DMS 273 (cell line): ENCODE data around the gene POLRMT.

Experiments
- DNase-seq: peaks from one replicate; lab custom pipeline; 2025; ENCODE audit not compliant: unreplicated experiment; lab: John Stamatoyannopoulos, UW

The POLRMT gene

DNA sequence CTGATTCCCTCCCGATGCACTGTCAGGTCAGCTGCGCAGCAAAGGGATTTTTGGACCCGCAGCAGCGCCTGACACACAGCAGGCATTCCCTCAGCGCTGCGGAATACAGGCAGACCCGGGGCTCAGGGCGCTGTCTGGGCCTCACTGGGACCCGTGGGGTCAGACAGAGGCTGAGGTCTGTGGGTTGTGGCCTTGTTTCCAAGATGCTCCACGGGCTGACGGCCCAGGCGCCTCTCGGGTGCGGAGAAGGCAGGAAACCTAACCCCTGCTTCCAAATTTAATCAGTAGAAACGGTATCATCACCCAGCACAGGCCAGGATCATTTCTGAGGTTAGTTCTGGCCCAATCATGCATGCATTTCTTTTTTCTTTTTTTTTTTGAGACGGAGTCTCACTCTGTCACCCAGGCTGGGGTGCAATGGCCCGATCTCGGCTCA lies 30.4 kb upstream of the POLRMT start:
- DNase-seq = no peak

DNA sequence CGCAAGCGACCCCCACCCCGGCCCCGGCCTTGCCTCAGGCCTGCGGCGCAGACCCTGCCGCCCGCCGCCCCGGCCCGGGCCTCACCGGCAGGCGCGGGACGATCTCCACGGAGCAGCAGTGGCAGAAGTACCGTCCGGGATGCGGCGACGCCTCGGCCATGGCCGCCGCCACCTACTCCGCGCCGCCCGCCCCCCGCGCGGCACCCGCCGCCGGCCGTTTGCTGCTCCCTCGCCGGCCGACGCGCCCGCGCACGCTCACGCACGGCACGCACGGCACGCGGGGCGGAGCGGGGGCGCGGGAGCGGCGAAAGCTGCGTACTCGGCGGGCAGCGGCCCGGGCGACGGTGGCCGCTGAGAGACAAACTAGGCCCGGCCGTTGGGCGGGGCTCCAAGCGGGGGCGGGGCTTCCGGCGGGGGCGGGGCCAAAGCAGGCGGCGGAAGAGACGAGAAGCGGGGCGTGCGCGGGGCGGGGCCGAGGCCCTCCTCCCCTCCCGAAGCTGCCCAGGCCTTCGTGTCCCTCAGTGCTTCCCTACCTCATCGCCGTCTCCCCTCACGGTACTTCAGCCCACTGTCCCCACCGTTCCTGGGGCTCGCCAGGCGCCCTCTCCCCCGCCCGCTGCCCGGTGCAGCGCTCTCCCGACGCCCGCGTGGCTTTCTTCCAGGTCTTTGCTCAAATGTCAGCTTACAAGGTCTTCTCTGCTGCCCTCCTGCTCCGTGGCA lies 29.8 kb upstream of the POLRMT start, which contains the start of gene RNF126:
Gene RNF126, minus strand, starts transcription at position 253 of the 720 bp plus-strand sequence. Its CDS starts 93 bp downstream, at position 160.
- peak; percentile 98 for DNase-seq

DNA sequence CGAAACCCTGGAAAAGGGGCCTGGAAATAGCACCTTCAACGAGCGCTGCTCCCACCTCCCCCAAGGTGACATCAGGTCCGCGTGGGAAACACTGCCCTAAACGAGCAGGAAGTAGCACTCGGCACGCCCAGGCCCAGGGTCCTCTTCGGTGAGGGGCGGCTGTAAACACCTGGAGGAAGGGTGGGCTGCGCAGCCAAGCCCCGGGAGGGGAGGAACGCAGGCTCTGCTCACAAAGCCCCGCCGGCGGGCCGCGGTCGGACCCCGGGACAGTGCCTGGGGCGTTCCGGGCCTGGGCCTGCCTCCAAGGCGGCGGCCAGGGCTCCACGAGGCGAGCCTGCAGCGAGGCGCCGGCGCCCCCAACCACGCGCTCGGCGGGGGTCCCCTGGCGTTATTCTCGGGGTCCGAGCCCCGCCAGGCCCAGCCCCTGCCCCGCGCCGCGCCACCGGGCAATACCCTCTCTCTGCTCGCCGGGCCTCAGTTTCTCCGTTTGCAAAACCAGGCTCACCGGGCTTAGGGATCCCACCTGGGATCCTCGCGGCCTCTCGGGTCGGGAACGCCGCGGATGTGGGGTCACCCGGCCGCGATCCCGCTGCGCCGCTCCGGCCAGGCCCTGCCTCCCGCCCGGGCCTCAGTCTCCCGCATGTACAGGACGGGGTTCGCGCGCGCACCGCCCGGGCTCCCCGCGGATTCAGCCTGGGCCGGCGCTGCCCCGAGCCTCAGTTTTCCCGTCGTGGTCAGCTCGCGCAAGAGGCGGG lies 29.0 kb upstream of the POLRMT start:
- DNase-seq = peak; percentile 74

DNA sequence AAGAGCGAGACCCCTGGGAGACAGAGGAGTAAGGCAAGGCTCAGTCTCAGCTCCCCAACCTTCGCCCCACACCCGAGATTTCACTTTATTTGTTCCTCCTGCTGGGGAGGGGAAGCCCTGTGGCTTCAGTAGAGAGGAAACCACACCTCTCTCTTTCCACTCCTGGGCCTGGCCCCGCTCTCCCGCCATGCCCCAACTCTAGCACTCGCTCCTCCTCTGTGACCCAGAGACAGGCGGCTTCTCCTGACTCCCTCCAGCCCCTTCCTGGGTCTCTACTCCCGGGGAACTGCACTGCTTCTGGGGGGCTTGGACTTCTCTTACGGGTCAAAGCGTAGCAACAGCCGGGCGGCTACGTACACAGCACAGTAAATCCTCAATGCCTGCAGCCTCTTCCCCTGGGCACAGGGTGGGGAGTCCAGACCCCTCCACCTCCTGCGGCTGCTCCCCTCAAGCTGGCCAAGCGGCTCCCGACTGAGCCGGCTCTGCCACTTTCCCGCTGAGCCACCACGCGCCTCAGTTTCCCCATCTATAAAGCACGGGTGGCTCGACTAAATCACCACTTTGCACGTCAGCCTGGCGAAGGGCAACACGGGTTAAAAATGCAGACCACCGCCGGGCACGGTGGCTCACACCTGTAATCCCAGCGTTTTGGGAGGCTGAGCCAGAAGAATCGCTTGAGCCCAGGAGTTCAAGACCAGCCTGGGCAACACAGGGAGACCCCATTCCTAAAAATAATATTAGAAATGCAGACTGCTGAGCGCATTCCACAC lies 28.3 kb upstream of the POLRMT start:
- DNase-seq = peak; percentile 45

DNA sequence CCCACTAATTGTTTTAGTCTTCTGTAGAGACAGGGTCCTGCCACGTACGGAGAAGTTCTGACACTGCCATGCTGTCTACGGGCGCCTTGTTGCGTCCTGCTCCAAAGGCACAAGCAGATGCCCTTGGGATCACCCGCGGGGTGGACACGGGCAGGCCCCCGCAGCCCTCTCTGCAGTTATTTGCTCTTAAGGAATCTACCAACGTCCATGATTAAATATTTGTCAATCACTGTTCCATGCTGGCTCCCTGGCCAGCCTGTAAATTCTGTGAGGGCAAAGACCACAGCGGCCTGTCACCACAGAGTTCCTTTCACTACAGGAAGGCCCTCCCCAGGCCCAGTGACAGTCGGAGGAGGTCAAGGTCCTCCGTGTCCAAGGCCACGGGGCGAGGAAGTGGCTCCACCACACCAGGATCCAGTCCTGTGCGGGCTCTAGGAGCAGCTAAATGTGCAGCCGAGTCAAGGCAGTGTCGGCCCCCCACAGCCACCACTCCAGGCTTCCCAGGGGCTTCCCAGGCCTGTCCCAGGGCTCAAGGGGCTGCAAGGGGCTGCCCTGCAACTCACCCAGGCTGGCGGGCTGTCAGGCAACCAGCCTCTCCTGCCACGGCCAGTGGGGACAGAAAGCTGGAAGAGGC lies 27.6 kb upstream of the POLRMT start:
- DNase-seq = no peak

DNA sequence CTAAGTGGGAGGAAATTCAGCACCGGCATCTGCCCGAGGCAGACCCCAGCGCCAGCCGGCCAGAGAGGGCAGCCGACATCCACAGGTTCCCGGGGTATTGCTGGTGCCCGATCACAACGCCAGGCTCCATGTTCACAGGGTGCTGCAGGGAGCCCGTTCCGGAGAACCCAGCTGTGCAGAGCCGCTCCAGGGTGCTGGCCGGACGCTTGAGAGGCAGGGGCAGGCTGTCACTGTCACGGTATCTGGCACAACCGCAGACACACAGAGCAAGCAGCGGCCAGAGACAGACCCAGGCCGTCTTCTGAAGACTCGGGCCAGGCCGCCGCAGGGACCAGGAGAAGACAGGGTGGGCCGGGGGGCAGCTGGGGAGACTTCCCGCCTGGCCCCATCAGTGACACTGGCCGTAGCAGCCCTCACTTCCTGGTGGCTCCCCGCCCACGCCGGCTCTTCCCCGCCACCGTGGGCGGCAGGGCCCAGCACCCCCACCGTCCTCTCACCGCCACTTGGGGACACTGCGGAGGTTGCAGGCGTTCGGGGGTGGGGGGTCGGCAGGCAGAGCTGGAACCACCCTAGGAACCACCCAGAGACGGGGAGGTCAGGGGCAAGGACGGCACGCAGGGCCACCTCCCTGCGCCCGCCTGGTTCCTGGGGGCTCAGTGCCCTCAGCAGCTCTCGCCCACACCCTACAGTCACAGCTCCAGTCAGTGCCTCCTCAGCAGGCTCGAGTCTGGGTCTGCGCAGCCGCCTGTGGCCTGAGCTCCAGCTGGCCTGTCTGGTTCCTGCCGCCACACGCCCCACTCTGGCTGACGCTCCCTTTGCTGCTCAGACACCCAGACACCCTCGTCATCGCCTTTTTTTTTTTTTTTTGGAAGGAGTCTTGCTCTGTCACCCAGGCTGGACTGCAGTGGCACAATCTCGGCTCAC lies 25.8 kb upstream of the POLRMT start:
- DNase-seq = no peak

DNA sequence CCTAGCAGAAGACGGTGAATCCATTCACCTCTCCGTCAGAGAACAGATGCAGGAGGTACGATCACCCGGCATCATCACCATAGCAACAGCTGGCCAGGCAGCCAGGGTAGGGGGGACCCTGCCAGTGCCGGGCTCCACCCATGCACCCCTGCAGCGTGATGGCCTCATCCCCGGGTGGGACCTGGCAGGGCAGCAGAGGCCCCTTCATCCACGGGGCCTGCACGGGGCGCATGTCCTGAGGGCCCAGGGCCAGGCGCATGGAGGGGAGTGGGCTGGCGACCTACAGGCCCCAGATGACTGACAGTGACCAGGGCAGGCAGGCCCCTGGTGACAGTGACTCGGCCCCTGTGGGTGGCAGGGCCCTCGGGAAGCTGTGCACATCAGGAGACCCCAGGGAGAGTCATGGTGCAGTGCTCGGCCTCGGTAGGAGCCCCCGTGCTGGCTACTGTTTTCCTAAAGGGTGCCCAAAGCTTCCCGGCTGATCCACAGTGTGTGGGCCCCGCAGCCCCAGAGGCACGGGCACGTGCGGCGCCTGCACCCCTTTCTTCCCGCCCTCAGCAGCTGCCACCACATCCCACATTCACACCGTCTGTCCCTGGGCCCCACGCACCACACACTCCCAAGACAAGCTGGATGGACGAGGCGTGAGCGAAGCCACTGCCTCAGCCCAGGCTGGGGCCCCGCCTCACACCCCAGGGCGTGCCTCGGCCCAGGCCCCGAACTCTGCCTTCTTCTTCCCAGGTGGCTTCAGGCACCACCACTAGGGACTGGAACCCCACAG lies 24.9 kb upstream of the POLRMT start:
- no peak for DNase-seq

DNA sequence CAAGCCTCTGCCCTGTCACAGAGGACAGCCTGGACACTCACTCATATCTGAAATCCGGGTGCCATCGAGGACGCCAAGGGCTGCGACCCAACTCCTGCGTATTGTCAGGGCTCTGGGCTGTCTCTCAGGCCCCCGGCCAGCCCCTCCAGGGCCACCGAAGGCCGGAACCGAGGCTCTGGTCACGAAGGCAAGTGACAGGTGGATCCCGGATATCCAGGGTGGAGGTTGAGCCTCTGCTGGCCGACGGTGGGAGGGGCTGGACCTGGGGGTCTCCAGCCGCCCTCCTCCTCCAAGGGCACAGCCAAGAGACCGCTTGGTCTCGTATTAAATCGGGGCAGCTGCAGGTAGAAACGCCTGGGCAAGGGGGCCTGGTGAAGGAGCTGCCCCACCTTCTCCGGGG lies 24.3 kb upstream of the POLRMT start:
- no peak for DNase-seq

DNA sequence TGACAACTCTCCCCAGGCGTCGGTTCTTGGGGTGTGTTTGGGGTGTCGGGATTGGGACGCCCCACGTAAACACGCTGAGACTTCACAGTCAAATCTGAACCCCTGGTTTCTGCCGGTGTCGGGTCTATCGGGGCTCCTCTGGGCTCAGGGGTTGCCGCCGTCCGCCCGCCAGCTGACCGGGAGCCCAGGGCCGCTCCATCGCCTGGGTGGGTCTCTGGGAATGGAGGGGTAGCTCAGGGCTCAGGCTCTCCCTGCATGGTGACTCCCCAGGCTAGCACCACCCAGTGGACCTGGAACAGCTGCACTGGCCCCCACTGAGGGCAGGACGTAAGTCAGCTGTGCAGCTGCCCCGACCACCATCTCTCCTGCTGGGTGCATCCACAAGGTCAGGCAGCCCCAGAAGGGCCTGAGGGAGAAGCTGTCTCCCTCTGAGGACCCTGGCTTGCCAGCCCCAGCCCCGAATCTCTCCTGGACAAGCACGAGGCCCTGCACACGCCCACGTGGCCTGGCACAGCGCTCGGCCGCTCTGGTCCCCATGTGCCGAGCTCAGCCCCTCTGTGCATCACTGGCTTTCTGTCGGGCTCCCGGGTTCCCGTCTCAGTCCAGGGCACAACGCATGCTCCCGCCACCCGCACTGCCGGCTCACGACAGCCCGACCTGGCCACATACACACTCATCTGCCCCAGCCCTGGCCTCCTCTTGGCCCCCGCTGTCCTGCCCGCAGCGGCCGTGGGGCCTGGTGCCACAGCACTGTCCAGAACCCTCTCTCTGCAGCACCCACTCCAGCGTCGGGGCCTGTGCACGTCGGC lies 23.6 kb upstream of the POLRMT start:
- no peak for DNase-seq

DNA sequence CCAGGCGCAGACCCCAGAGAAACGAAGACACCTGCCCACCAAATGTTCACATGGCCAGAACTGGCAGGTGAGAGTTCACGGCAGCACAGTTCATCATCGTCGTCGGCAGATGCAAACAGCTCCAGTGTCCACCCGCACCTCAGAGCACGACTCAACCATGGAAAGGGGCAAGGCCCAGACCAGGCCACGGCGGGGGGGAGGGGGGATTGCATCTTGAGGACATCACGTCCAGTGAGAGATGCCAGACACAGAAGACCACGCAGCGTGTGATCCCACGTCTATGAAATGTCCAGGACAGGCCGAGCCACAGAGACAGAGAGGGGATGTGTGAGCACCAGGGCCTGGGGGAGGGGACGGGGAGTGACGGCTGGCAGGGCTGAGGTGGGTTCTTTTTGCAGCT lies 22.4 kb upstream of the POLRMT start:
- no peak for DNase-seq

DNA sequence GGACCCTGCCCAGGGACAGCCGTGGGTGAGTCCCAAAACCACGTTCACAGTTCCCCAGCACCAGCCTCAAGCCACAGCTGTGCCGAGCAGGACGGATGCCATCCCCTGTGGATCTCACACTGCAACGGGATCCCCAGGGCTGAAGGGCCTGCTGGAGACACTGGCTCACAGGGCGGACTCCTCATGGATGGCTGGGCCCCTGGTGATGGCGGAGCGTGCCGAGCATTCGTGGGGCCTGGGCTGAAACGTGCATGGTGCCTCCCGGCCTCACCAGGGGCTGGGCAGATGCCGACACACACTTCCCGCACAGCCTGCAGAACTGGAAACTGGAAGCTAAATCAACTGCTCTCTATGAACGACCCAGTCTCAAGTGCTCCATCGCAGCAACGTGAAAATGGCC lies 20.1 kb upstream of the POLRMT start:
- DNase-seq = no peak

DNA sequence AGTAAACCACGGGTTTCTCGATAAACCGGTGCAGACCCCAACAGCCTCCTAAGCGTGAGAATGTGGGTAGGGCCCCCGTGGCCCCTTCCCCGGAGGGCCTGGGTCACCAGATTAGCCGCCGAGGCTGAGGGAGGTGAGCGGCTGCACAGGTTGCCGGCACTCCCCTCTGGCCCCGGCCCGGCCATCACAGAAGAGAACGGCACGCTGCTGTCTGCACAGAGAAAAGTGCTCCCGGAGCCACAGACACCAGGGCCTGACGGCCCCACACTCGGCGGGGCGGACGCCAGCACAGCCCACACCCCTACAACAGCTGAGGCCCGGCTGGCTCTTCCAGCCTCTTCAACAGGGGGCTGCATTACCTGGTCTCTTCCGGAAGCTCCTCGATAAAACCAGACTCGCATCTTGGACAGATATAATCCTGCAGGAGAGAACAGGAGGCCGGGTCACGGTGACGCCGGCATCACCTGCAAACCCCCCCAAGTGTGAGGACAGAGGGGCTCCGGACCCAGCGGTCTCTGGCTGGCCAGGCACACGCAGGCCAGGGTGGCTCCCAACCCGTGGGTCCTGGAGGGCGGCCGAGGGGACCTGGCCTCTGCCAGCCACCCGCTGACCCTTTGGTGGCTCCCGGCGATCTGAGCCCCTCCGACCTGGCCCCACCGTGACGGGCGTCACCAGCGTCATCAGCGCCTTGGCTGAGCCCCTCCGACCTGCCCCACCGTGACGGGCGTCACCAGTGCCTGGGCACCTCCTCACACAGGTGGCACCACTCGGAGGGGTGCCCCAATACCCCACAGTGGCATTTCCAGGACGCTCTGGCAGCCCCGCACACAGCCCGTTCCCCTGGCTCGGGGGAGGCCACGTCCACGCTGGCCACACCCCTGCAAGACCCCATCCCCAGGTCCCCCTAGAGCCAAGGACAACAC lies 19.4 kb upstream of the POLRMT start:
- no peak for DNase-seq

DNA sequence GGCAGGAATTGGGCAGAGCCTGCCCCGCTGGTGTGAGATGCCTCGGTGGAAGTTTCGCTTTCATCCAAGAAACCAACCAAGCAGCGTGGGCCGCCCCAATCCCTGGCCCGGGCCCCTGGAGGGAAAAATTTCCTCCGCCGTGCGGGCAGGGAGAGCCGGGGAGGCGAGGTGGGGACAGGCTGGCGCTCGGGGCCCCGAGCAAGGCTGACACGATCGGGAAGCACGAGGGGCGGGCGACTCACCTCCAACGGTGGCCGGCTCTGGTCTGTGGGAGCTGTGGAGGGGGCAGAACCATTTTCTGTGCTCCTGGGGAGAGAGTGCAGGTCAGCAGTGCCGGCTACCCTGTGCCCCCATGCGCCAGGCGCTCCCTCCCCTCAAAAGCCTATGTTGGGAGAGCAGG lies 18.7 kb upstream of the POLRMT start:
- no peak for DNase-seq

DNA sequence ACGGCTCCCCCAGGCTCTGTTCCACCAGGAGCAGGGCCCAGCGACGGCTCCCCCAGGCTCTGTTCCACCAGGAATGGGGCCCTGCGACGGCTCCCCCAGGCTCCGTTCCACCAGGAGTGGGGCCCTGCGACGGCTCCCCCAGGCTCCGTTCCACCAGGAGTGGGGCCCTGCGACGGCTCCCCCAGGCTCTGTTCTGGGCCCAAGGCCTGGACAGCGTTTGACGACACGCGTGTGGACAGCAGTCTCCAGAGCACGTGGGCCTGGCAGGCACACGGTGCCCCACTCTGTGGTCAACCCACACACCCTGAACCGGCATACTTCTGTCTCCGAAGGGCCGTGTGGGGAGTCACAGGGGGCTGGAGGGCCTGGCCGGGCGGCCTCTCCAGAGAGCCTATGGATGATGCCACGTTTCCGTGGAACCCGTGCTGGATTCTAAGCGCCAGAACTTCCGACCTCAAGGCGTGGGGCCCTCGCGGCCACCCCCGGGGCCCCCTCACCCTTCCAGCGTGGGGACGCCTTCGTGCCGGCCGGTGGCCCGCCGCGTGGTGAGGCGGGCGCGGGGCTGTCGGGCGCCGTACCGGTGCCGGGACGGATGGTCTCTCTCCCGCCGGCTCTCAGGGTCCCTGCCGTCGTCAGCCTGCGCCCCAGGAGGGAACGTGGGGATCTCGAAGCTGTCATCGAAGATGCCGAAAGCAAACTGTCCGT lies 17.9 kb upstream of the POLRMT start:
- DNase-seq = no peak

DNA sequence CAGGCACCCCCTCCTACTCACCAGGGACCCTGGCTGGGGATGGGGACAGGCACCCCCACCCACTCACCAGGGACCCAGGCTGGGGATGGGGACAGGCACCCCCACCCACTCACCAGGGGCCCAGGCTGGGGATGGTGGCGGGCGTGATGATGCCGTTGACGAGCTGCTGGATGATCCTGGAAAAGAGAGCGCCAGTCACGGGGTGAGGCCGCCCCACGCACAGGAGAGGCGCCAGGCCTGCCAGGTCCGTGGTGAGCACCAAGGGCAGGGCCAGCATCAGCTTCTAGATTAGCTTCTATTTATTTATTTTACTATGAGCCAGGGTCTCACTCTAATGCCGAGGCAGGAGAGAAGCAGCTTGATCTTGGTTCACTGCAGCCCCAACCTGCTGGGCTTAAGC lies 16.8 kb upstream of the POLRMT start:
- DNase-seq = no peak

DNA sequence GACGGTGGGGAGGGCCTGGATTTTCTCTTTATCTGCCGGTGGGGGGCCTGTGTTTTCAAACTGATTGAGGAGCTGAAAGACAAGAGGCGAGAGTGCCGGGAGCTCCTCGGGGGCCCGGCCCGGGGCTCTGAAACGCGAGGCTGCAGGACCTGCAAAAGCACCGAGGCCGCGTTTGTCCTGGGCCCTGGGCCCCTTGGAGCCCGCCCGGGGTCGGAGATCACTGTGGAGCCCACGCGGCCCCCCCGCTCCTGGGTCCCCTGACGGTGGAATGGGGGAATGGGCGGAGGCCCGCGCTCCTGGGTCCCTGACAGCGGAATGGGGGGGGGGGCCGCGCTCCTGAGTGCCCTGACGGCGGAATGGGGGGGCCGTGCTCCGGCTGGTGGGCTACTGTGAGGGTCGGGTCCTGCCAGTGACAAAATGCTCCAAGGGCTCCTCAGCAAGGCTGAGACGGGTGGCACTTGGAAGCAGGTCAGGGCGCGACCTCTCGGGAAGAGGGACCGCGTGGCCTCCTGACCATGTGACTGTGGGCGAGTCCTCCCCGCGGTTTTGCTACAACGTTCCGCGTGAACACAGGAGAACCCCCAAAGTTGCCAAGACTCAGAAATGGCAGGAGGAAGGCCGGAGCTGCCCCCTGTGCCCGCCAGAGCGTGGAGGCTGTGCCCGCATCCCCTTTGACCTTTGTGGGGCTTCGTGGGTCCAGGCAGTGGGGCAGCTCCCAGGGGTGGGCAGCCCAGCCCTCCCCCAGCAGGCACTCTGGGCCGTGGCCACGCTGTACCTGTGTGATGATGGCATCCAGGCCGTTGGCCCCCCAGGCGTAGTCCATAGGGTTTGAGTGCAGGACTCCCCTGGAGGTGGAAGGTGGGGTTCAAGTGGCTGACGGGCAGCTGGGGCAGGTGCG lies 15.8 kb upstream of the POLRMT start:
- DNase-seq = no peak
